Measurements from ENCODE around the gene HOXD11.

DNA sequence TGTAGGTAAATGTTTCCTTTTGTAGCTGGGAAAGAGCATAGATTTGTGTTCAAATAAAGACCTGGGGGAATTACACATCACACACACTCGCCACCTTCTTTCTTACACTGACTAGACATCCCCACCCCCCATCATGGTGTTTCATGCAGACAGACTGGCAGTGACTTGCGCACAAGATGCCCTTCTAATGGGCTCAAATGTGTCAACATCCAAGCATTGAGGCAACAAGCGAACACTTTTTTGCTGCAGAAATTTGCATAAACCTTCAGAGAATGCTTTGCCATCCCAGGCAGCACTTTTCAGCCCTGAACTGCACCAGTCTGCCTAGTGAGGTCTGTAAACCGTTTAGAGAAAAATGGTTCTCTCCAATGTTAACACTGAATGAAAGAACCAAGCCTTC lies 27.0 kb downstream of the HOXD11 start:
- TF ChIP-seq, protein P1, sequence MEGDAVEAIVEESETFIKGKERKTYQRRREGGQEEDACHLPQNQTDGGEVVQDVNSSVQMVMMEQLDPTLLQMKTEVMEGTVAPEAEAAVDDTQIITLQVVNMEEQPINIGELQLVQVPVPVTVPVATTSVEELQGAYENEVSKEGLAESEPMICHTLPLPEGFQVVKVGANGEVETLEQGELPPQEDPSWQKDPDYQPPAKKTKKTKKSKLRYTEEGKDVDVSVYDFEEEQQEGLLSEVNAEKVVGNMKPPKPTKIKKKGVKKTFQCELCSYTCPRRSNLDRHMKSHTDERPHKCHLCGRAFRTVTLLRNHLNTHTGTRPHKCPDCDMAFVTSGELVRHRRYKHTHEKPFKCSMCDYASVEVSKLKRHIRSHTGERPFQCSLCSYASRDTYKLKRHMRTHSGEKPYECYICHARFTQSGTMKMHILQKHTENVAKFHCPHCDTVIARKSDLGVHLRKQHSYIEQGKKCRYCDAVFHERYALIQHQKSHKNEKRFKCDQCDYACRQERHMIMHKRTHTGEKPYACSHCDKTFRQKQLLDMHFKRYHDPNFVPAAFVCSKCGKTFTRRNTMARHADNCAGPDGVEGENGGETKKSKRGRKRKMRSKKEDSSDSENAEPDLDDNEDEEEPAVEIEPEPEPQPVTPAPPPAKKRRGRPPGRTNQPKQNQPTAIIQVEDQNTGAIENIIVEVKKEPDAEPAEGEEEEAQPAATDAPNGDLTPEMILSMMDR (IDR thresholded peaks at IDR 0.05; ENCODE audit: borderline replicate concordance, extremely low read depth, low read length, poor library complexity, severe bottlenecking) = no peak
- TF ChIP-seq EZH2 (IDR thresholded peaks at IDR 0.05; ENCODE audit: borderline replicate concordance, low read depth, low read length, severe bottlenecking) = no peak

Data from DND-41 (cell line).